Adrenal gland (tissue), 12 donors: Measurements from ENCODE around the gene HOXA1. TPM values are rescaled to one million over a fixed set of nuclear protein-coding genes. Genes with fewer than 3 reads are reported as not detected.

ENCODE experiments used
- DNase-seq, 7 donors: peaks; one replicate each; pipeline ENCODE4 v3.0.0-alpha.2; 2019 to 2020
- H3K27ac ChIP-seq, 5 donors: fragments of 200-600 bp; sonication (generic) in 4 of 5; 1 replicate in 3 of 5; 2 replicates in 2 of 5; pipeline versions ENCODE4 v1.5.1 to v1.8.0; 2016 to 2020; ENCODE audit warnings: mild to moderate bottlenecking in 1 of 5
- H3K27me3 ChIP-seq: fragments of 200-600 bp; 2 replicates; pipeline ENCODE4 v1.8.0; 2021
- H3K36me3 ChIP-seq, 2 donors: fragments of 200-600 bp; replicated peaks in 1 of 2; 1 replicate in 1 of 2; 2 replicates in 1 of 2; pipeline versions ENCODE4 v1.5.1 to v1.8.0; 2018 to 2022
- H3K4me1 ChIP-seq, 2 donors: fragments of 200-600 bp; replicated peaks in 1 of 2; 1 replicate in 1 of 2; 2 replicates in 1 of 2; pipeline versions ENCODE4 v1.5.1 to v1.8.0; 2018 to 2021
- H3K4me3 ChIP-seq, 4 donors: fragments of 200-600 bp; sonication (generic) in 3 of 4; one replicate each; pipeline ENCODE4 v1.5.1; 2016 to 2018
- H3K9me3 ChIP-seq, 3 donors: fragments of 200-600 bp; sonication (generic) in 1 of 3; replicated peaks in 1 of 3; 1 replicate in 2 of 3; 2 replicates in 1 of 3; pipeline versions ENCODE4 v1.5.1 to v1.8.0; 2016 to 2021
- POLR2A ChIP-seq, 2 donors: fragments of 450-650 bp; IDR thresholded peaks; one replicate each; pipeline ENCODE4 v1.6.1; 2017; ENCODE audit warnings: antibody characterized with exemption in 2 of 2, mild to moderate bottlenecking in 2 of 2, moderate library complexity in 1 of 2
- WGBS, 4 donors: extraction: QIAGEN DNeasy Blood & Tissue Kit in 2 of 4; methylation state at CpG; one replicate each; pipeline versions ENCODE4 v1.1.5 to v1.1.7; 2013 to 2017; 5-methylcytosine and 5-hydroxymethylcytosine counted together
- intact Hi-C, 2 donors: fragments of 100-400 bp; cut with DNase I; formaldehyde crosslinking; loops; one replicate each; pipeline versions ENCODE4 v1.14.1 to v1.15.0; 2022 to 2023
- polyA plus RNA-seq, 3 donors: library from polyadenylated mRNA; stranded (reverse); fragments of 200-250 nt in 2 of 3; fragments of 350-450 nt in 1 of 3; fragmentation: Illumina TruSeq in 1 of 3; extraction: RNeasy Lipid Tissue Mini Kit (QIAGEN cat#74804) in 1 of 3; gene quantifications; one replicate each; pipeline ENCODE4 v1.2.3, GENCODE V29; 2013 to 2014
- total RNA-seq, 9 donors: library from RNA; depleted of rRNA in 4 of 9; stranded (reverse); fragments of >200 nt in 4 of 9; fragments of 120-200 nt in 1 of 9; fragmentation: NEBNext Ultra II Directional in 1 of 9; extraction: Animal tissue kit (Norgen Biotek cat#: 25700) in 1 of 9; gene quantifications; one replicate each; pipeline versions ENCODE4 v1.1.0 to v1.2.4, GENCODE V29; 2013 to 2023
- TF ChIP-seq, protein P1 (sequence below), 6 experiments: fragments of 450-650 bp in 4 of 6; fragments of 200-600 bp in 2 of 6; sonication (generic) in 1 of 6; IDR thresholded peaks; 1 replicate in 5 of 6; 2 replicates in 1 of 6; pipeline versions ENCODE4 v1.5.1 to v1.8.0; 2016 to 2021; ENCODE audit warnings: antibody characterized with exemption in 6 of 6, mild to moderate bottlenecking in 2 of 6, moderate library complexity in 1 of 6
- donor health status: healthy with polysubstance abuse.
- donor health status: Bipolar disorder and iron deficiency.
- donor health status: DM: yes; HTN: yes; CAD: no.
- donor health status: DM: no; HTN: no; CAD: no.
- donor health status: DM: no; HTN: no; CAD: no.
- donor health status: DM: yes; HTN: yes; CAD: no.

Gene HOXA1
- total and polyA plus RNA-seq, 12 donors = 0.18 to 4.4 (median 0.90) TPM; not detected in 1

DNA sequence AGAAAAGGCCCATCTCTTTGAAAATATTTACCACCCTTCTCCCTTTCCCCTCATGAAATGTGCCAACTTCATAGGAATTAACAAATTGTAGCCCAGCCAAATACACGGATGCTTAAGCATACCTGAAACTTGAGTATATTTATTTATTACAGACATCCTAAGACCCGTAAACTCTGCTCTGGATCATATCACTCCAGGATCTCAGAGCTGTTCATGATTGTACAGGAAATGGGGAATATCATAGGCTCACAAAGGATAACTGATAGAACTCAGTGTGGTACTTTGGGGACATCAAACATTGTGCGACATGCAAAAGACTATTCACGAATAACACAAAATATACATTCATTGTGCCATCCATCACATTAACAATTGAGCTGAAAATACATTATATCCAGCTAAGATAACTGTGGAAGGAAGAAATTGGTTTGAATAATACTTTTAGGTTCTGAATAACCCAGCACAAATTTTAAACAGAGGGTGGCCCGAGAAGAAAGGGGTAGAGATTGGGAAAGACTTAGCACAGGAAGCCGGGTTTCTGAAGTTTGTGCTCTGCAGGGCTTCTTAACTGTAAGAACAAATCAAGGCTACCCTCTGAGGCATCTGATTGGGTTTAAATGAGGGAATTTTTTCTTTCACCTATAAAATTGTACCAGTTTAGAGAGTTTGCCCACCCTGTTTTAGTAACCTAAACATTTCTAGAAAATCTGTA lies 2.5 kb downstream of the HOXA1 start:
- Histone ChIP-seq H3K9me3 (no peaks in the 10 kb centered on the region), H3K27ac (no peak overlapping the region), H3K4me3 (no peak overlapping the region), H3K36me3 (no peaks in the 10 kb centered on the region), H3K27me3 (peaks cover 2% of the 10 kb centered on the region), H3K4me1 (peaks cover 14 to 20% of the 10 kb centered on the region in 2 donors)
- DNase-seq = no peak
- 77 to 80% (median 79%) methylated on average over 6 of the region's 6 CpGs for WGBS, 4 donors
- intact Hi-C loops = loop anchor here in 1 of 2 donors (10.0 kb wide), 1 partner anchor 229 kb away; the partner anchor contains the start of gene SKAP2
- no peak for TF ChIP-seq POLR2A (IDR thresholded peaks at IDR 0.05)
- TF ChIP-seq, protein P1, sequence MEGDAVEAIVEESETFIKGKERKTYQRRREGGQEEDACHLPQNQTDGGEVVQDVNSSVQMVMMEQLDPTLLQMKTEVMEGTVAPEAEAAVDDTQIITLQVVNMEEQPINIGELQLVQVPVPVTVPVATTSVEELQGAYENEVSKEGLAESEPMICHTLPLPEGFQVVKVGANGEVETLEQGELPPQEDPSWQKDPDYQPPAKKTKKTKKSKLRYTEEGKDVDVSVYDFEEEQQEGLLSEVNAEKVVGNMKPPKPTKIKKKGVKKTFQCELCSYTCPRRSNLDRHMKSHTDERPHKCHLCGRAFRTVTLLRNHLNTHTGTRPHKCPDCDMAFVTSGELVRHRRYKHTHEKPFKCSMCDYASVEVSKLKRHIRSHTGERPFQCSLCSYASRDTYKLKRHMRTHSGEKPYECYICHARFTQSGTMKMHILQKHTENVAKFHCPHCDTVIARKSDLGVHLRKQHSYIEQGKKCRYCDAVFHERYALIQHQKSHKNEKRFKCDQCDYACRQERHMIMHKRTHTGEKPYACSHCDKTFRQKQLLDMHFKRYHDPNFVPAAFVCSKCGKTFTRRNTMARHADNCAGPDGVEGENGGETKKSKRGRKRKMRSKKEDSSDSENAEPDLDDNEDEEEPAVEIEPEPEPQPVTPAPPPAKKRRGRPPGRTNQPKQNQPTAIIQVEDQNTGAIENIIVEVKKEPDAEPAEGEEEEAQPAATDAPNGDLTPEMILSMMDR (IDR thresholded peaks at IDR 0.05) = no peak

- Histone ChIP-seq H3K4me3 (no peak overlapping the region), H3K4me1 (peaks cover 8 to 15% of the 10 kb centered on the region in 2 donors), H3K27me3 (peaks cover 8% of the 10 kb centered on the region), H3K9me3 (no peaks in the 10 kb centered on the region), H3K27ac (no peak overlapping the region), H3K36me3 (no peaks in the 10 kb centered on the region)
- intact Hi-C loops = loop anchor here in 1 of 2 donors (10.0 kb wide), 1 partner anchor 228 kb away; the partner anchor contains the start of gene SKAP2
- no peak for DNase-seq
- no peak for TF ChIP-seq POLR2A (IDR thresholded peaks at IDR 0.05)
- TF ChIP-seq, protein P1 (IDR thresholded peaks at IDR 0.05) = no peak
- 77 to 87% (median 83%) methylated on average over 1 of the region's 1 CpG for WGBS, 4 donors
Measured at GRCh38 chr7:27092819-27093110, 3.0 kb downstream of the HOXA1 start.

- Histone ChIP-seq H3K27me3 (peaks cover 14% of the 10 kb centered on the region), H3K27ac (no peak overlapping the region), H3K36me3 (no peaks in the 10 kb centered on the region), H3K4me3 (no peak overlapping the region), H3K4me1 (peaks cover 2 to 9% of the 10 kb centered on the region in 2 donors), H3K9me3 (no peaks in the 10 kb centered on the region)
- intact Hi-C loops = loop anchor here in 1 of 2 donors (10.0 kb wide), 1 partner anchor 227 kb away; the partner anchor contains the start of gene SKAP2
- 62 to 73% (median 69%) methylated on average over 9 of the region's 9 CpGs for WGBS, 4 donors
- TF ChIP-seq, protein P1 (IDR thresholded peaks at IDR 0.05) = no peak
- TF ChIP-seq POLR2A (IDR thresholded peaks at IDR 0.05) = no peak
- no peak for DNase-seq
Measured at GRCh38 chr7:27091941-27092818, 3.6 kb downstream of the HOXA1 start.

DNA sequence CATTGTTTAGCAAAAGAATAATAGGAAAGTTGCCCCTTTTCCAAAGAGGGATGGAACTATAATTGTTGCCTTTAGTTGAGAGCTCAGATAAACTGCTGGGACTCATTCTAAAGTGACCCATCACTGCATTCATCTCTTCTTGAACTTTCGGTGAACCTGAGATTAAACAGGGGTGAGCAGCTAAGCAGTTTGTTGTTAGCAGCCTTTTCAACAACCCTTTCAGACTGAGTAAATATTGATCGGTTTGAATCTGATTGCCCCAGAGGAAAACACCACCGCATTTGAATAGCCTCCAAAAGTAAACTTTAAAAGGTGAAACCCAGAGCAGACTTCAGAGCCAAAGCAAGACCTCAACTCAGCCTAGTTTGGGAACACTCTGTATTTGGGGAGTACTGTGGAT lies 4.7 kb downstream of the HOXA1 start:
- Histone ChIP-seq H3K27ac (no peak overlapping the region), H3K9me3 (no peaks in the 10 kb centered on the region), H3K27me3 (peaks cover 15% of the 10 kb centered on the region), H3K4me3 (no peak overlapping the region), H3K4me1 (peaks cover 0 to 5% of the 10 kb centered on the region in 2 donors), H3K36me3 (no peaks in the 10 kb centered on the region)
- intact Hi-C loops = loop anchor here in 1 of 2 donors (10.0 kb wide), 1 partner anchor 226 kb away; the partner anchor contains the start of gene SKAP2
- no peak for TF ChIP-seq POLR2A (IDR thresholded peaks at IDR 0.05)
- TF ChIP-seq, protein P1 (IDR thresholded peaks at IDR 0.05) = no peak
- no peak for DNase-seq
- 48 to 75% (median 66%) methylated on average over 3 of the region's 3 CpGs for WGBS, 4 donors
